Caki2 (cell line): ENCODE results near the gene PRKAR2B. TPM values are rescaled to one million over a fixed set of nuclear protein-coding genes. Genes with fewer than 3 reads are reported as not detected.

ENCODE experiments used
- DNase-seq: peaks from one replicate; pipeline ENCODE4 v3.0.0-alpha.2; 2015; ENCODE audit warnings: low read depth
- in situ Hi-C: cut with HindIII; loops from 2 replicates; pipeline ENCODE4 v1.10.0; 2016; ENCODE audit warnings: low sequenced_read_pairs, low pct_unique_long_range_greater_than_20kb, mixed read lengths
- total RNA-seq: library from RNA; depleted of rRNA; stranded (reverse); fragments of >200 nt; shearing (Covaris generic); gene quantifications from 2 replicates; pipeline ENCODE4 v1.2.3, GENCODE V29; 2014; ENCODE audit warnings: low replicate concordance

The PRKAR2B gene
- total RNA-seq, 1 experiment from 2014 or later: 14.0 TPM

GRCh38 chr7:107161415-107161814 lies 116.9 kb downstream of the PRKAR2B start:
- in situ Hi-C loops: loop anchor here (25.0 kb wide), 1 partner anchor 374 kb away; no protein-coding TSS in a partner anchor
- DNase-seq: no peak

GRCh38 chr7:107162475-107162874 lies 118.0 kb downstream of the PRKAR2B start:
- in situ Hi-C loops: loop anchor here (25.0 kb wide), 1 partner anchor 375 kb away; no protein-coding TSS in a partner anchor
- no peak for DNase-seq

- in situ Hi-C loops: loop anchor here (25.0 kb wide), 1 partner anchor 377 kb away; no protein-coding TSS in a partner anchor
Observed at GRCh38 chr7:107164092-107164491, 119.6 kb downstream of the PRKAR2B start.

GRCh38 chr7:107165341-107165740 lies 120.8 kb downstream of the PRKAR2B start:
- no peak for DNase-seq
- in situ Hi-C loops: loop anchor here (25.0 kb wide), 1 partner anchor 378 kb away; no protein-coding TSS in a partner anchor

More at GRCh38 chr7:107164092-107164491, 119.6 kb downstream of the PRKAR2B start:
- no peak for DNase-seq

- no peak for DNase-seq
Observed at GRCh38 chr7:107166736-107167426, 122.4 kb downstream of the PRKAR2B start.

GRCh38 chr7:107167483-107168232 lies 123.2 kb downstream of the PRKAR2B start:
- in situ Hi-C loops: loop anchor here (25.0 kb wide), 1 partner anchor 380 kb away; no protein-coding TSS in a partner anchor
- peak; percentile 75 for DNase-seq

More at GRCh38 chr7:107166736-107167426, 122.4 kb downstream of the PRKAR2B start:
- in situ Hi-C loops: loop anchor here (25.0 kb wide), 1 partner anchor 380 kb away; no protein-coding TSS in a partner anchor

- peak; percentile 100 for DNase-seq
- in situ Hi-C loops: loop anchor here (25.0 kb wide), 1 partner anchor 381 kb away; no protein-coding TSS in a partner anchor
Observed at GRCh38 chr7:107168233-107169119, 124.0 kb downstream of the PRKAR2B start, which contains the start of gene HBP1. TSS of gene HBP1 (plus strand) at chr7:107169003. CDS start at chr7:107179894, 10,891 bp downstream.

- in situ Hi-C loops: loop anchor here (25.0 kb wide), 1 partner anchor 382 kb away; no protein-coding TSS in a partner anchor
- peak; percentile 96 for DNase-seq
Observed at GRCh38 chr7:107169120-107170050, 124.9 kb downstream of the PRKAR2B start.

- in situ Hi-C loops: loop anchor here (25.0 kb wide), 1 partner anchor 383 kb away; no protein-coding TSS in a partner anchor
Observed at GRCh38 chr7:107170051-107170915, 125.8 kb downstream of the PRKAR2B start.

GRCh38 chr7:107171496-107171895 lies 127.0 kb downstream of the PRKAR2B start:
- in situ Hi-C loops: loop anchor here (25.0 kb wide), 1 partner anchor 384 kb away; no protein-coding TSS in a partner anchor
- no peak for DNase-seq

More at GRCh38 chr7:107170051-107170915, 125.8 kb downstream of the PRKAR2B start:
- DNase-seq: no peak

- in situ Hi-C loops: loop anchor here (25.0 kb wide), 1 partner anchor 385 kb away; no protein-coding TSS in a partner anchor
- DNase-seq: no peak
Observed at GRCh38 chr7:107172276-107173032, 127.9 kb downstream of the PRKAR2B start.

GRCh38 chr7:107173191-107173590 lies 128.7 kb downstream of the PRKAR2B start:
- in situ Hi-C loops: loop anchor here (25.0 kb wide), 1 partner anchor 386 kb away; no protein-coding TSS in a partner anchor
- no peak for DNase-seq

- DNase-seq: no peak
- in situ Hi-C loops: loop anchor here (25.0 kb wide), 1 partner anchor 387 kb away; no protein-coding TSS in a partner anchor
Observed at GRCh38 chr7:107173691-107174406, 129.3 kb downstream of the PRKAR2B start.
